ENCODE results near the gene GPC6.

- no peak for TF ChIP-seq FOXJ3 (CRISPR knock-in tag; IDR thresholded peaks at IDR 0.05)
- TF ChIP-seq GATA2 (CRISPR knock-in tag; IDR thresholded peaks at IDR 0.05), result no peak
- TF ChIP-seq REST (IDR thresholded peaks at IDR 0.05; ENCODE audit: borderline replicate concordance), result no peak
- no peak for TF ChIP-seq REST (CRISPR knock-in tag; IDR thresholded peaks at IDR 0.05; ENCODE audit: low read depth)
- TF ChIP-seq ZBTB8A (IDR thresholded peaks at IDR 0.05; ENCODE audit: partially characterized antibody), result no peak
- TF ChIP-seq TCF15 (CRISPR knock-in tag; IDR thresholded peaks at IDR 0.05), result no peak
- TF ChIP-seq TRIM24 (IDR thresholded peaks at IDR 0.05), result no peak
- TF ChIP-seq HNRNPK (IDR thresholded peaks at IDR 0.05; ENCODE audit: low read depth, low read length, poor library complexity, severe bottlenecking), result no peak
Observed at GRCh38 chr13:93216122-93216521, 10.5 kb upstream of the GPC6 start.
